NCI-H748 (cell line): ENCODE data around the gene CCN5.
"Not testable (repeated sequence)": the region's sequence is repeated elsewhere in the genome, so short reads cannot be mapped to it uniquely, and the experiment has no call there.

Experiments used
- DNase-seq: peaks from one replicate; lab custom pipeline; 2025; ENCODE audit not compliant: unreplicated experiment; lab: John Stamatoyannopoulos, UW

CCN5 gene

GRCh38 chr20:44694159-44694558 is 21.0 kb upstream of the CCN5 start:
- DNase-seq = no peak

DNA sequence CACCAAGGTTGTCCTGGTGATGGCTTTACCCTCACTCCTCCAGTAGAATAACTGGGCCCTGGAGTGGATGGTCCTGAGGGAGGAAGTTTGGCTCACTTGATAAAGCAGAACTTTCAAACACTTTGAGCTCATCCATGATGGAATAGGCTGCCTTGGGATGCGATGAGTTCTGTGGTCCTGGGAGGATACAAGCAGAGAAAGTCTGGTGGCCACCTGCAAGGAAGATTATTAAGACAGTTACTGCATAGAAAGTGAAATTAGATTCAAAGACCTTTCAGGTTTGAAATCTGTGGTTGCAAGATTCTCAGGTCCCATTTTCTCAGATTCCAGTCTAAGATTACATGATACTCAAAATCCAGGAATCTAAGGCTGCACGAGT is 19.9 kb upstream of the CCN5 start:
- DNase-seq = no peak

DNA sequence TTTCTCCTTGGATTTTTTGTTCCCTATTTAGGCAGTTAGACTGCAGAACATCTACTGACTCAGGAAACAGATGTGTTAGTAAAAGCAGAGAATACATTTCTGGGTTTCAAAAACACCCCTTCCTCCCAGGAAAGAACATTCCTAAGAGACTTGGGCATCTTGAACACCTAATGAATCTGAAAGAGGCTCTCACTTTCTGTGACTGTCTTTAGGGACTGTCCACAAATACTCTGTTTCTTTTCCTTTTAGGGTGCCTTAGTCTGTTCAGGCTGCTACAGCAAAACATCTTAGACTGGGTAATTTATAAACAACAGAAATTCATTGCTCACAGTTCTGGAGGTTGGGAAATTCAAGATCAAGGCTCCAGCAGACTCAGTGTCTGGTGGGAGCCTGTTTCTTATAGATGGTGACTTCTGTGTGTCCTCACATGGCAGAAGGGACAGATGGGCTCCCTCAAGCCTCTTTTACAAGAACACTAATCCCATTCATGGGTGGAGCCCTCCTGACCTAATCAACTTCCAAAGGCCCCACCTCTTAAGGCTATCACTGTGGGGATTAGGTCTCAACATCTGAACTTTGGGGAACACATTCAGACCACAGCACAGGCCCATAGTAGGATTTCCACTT is 19.4 kb upstream of the CCN5 start:
- DNase-seq = no peak

DNA sequence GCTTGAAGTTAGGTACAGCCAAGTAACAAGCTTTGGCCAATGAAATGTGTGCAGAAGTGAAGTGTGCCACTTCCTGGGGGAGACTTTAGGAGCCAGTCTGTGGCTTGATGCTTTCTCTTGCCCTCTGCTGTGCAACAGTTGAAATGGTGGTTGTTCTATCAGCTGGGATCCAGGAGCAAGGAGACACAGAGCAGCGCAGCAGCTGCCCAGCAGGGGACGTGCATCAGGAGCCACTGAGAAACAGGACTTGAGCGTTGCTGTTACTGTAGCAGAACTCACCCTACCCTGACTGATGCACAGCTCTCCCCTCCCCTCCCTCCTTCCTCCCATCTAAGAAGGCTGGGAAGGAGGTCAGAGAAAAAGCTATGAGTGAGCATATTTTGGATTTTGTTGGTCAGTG is 18.9 kb upstream of the CCN5 start:
- no peak for DNase-seq

- DNase-seq = not testable (repeated sequence)
Measured at GRCh38 chr20:44697041-44697440, 18.1 kb upstream of the CCN5 start.

GRCh38 chr20:44698351-44698750 is 16.8 kb upstream of the CCN5 start:
- DNase-seq = no peak

GRCh38 chr20:44700306-44700705 is 14.9 kb upstream of the CCN5 start:
- no peak for DNase-seq

GRCh38 chr20:44701118-44701857 is 13.9 kb upstream of the CCN5 start:
- no peak for DNase-seq

DNA sequence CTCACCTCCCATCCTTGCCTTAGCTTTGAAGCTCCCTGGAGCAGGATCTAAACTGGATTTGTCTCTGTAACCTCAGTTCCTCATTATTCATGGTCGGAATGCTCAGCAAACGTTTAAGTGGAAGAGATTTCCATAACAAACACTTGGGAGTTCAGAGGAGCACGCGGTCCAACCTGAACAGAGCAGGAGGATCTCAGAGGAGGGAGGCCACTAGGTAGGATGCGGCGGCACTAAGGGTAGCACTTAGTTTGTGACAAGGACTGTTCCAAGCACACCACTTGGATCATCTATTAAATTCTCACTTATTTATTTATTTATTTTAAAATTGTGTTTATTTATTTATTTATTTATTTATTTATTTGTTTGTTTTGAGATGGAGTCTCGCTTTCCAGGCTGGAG is 13.3 kb upstream of the CCN5 start:
- DNase-seq = no peak

- no peak for DNase-seq
Measured at GRCh38 chr20:44702776-44703175, 12.4 kb upstream of the CCN5 start.

DNA sequence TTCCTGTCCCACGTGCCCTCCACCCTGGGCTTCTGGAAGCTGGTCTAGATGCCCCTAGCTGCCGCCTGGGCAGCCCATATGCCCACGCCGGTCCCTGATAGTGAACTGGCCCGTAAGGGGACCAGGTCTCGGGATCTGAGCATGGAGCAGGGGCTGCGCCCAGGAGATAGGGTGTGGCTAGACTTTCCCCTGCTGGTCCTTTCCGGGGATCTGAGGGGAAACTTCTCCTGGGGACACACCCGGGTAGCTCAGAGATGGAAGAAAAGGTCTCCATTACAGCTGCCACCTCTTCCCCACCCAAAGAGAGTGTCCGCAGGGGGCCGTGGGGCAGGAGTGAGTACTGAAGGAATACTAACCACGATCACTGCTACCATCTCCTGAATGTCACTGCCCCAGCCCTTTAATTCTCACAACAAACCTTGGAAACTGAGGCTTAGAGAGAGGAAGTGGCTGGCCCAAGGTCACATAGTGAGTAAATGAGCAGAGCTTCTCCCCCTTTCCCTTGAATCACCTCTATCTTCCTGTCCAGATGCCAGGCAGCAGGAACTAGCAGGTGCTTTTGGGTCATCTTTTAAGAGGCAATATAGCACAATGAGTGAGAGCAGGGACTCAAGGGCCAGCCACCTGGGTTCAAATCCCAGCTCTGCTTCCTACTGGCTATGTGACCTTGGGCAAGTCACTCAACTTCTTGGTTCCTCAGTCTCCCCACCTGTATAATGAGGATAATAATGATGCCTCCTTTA is 11.8 kb upstream of the CCN5 start:
- no peak for DNase-seq

DNA sequence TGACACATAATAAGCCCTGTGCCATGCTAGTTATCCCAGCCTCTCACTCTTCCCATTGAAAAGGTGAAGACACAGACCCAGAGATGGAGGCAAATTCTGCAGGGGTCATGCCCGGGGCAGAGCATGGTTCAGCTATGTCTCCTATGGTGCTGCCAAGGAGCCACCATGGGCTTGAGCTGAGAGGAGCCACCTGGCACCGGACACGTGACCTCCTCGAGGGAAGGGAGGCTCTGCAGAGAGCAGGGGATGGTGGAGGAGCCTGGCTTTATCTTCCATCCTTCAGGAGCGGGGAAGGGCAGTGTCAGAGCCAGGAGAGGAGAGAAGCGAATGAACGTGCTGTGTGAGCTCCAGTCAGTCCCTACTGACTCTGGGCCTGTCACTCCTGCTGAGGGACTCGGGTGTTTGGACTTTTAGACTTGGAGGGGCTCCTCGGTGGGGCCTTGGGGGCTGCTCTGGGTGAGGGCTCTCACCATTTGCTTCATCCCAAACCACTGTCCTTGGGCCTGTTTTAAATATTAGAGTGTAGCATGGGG is 11.1 kb upstream of the CCN5 start:
- DNase-seq = no peak

DNA sequence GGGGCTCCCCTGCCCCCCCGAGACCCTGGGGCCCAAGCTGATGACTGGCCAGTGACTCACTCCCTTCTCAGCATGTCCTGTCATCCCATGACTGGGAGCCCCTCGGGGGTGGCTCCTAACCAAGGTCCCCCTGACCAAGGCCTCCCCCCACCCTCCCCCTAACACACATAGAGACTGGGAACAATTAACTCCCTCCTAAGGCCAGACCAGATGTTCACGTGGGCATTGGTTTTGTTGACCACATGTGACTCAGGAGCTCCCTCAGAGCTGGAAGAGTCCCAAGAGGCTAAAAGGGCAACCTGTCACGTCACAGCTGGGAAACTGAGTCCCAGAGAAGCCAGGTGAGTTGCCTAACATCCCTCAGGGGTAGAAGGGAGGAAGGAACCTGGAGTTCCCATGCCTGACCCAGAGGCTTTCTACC is 10.6 kb upstream of the CCN5 start:
- no peak for DNase-seq

DNA sequence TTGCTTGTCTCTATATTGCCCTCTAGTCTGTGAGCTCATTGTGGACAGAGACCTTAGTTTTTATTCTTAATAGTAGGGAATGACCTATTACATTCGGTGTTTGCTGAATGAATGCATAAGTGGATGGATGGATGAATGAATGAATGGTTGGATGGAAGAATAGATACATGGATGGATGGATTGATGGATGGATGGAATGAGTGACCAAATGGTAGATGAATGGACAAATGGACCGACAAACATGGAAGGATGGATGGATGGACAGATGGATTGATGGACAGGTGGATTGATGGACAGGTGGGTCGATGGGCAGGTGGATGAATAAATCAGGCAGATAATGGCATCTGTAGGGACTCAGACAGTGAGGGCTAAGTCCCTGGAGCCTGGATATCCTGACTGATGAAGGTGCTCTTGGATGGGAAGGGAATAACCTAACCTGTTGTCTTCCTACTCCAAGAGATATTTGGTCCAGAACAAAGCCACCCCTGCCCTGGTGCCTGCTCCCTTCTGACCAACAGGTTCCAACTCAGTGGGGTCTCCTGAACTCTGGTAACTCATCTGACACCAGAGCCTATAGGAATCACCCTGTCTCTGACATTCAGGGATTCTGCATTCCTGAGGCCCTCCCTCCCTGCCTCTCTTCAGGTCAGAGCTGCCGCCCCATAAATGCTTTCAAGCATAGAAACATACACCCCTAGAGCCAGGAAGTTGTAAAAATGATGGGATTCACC is 9.6 kb upstream of the CCN5 start:
- no peak for DNase-seq

DNA sequence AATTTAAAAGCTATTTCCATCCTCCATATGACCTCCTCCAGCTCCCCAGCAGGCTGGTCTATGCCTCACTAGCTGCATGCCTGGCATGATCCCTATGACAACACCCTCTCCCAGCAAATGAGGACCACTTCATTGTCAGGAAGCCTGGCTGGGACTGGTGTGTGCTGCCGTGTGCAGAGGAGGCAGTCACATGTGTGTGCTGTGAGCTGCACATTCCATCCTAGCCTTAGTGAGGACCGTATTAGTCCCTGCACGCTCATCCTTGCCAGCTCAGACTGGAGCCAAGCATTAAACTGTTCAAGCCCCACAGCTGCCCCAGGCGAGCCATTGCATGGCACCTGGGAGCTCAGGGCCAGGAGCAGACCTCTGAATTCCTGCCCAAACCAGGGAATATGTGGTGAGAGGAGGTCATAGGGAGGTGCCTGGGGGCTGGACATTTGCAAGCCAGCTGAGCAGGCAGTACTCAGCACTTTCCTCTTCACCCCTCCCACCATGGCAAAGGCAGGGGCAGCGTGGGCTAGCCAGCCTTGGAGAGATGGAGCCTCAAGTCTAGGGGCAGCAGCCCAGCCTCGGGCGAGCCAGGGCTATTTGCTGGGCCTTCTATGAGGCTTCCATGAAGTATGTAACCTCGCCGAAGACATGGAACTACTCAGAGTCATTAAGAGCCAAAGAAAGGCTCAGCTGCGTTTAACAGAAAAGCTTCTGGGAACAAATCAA is 8.7 kb upstream of the CCN5 start:
- DNase-seq = no peak

DNA sequence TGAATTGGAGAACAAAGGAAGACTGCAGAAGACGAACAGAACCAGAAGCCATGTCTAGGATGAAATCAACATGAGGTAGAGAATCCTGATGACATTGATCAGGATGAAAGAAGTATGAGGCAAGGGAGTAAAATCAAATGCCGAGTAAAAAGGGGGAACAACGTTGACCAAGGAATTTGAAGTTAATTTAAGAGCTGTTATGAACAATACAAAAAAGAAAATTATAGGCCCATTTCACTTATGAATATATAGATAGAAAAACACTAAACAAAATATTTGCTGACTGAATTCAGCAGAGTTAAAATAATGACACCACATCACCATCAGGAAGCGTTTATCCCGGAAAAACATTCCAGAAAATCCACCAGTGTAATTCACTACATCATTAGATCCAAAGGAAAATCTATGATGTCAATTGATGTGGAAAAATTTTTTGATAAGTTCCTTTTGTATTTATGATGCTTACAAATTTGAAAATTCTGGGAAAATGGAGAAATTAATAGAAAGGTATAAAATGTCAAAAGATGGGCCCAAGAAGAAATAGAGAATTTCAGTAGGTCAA is 8.1 kb upstream of the CCN5 start:
- DNase-seq = no peak

DNA sequence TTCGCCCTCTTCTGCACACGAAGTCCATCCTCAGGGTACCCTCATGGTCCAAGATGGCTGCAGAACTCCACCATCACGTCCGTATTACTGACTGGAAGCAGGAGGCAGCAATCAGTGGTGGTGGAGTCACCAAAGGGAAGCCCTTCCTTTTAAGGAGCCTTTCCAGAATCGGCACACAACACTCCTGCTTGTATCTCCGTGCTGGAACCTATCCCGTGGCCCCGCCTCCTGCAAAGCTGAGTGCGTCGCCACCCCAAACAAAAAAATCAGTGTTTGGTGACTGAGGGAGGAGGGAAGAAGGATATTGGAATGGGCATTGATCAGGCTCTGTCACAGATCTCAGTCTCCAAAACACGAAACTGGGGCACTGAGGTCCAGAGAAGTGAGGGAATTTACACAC is 5.8 kb upstream of the CCN5 start:
- no peak for DNase-seq

- no peak for DNase-seq
Measured at GRCh38 chr20:44709797-44710196, 5.4 kb upstream of the CCN5 start.

DNA sequence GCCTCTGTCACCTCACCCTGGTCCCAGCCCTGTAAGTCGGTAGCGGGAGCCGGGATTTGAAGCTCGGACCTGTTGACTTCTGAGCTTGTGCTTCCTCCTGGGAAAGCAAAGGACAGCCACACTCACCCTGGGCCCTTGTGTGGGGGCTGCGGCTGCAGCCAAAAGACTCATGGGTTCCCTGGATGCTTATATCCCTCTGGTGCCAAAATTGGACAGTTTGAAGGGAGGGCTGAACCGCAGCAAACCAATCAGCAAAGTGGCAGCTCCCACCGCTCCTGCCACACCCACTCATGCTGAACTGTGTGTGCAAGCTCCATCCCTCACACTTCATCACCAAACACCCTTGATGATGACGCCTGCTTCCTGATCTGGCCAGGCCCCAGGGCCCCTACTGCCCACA is 3.9 kb upstream of the CCN5 start:
- no peak for DNase-seq

DNA sequence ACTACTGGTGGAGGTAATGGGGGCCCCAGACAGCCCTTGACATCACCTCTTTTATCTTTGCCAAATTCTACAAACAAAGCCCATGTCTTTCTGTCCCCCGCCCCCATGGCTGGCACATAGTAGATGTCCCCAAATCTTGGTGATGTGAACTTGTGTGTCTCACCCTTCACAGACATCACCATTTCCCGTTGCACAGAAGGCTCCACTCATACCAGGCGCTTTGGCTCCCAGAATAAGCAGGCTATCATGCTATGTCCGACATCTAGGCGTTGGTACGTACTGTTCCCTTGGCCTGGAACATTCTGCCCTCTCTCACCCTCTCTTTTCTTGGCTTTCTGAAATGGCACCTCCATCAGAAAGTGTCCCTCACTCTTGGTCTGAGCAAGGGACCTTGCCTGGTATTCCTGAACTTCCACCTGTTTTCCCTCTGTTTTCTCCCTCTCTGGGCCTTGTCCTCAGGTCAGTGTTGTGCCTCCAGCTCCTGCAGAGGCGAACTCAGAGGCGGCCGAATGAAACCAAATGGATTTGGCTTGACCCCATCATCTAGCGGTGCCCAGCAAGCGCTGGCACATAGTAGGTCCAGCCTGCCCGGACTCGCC is 968 bp upstream of the CCN5 start:
- DNase-seq = no peak
